HT1080 (cell line): ENCODE measurements around the gene CRTAP. TPM values are rescaled to one million over a fixed set of nuclear protein-coding genes. Genes with fewer than 3 reads are reported as not detected.
A peak's percentile ranks its signal among the peaks of the same experiment; 100 is the strongest.
"Not testable (repeated sequence)": the region's sequence is repeated elsewhere in the genome, so short reads cannot be mapped to it uniquely, and the experiment has no call there.

Experiments
- DNase-seq: peaks from one replicate; pipeline ENCODE4 v3.0.0-alpha.2; 2015; ENCODE audit warnings: low read depth
- small RNA-seq: library from RNA; depleted of rRNA; stranded (forward); fragments of <200 nt; gene quantifications from one replicate; pipeline ENCODE3, GENCODE V24; 2014
- total RNA-seq: library from RNA; depleted of rRNA; stranded (reverse); fragments of >200 nt; shearing (Covaris generic); gene quantifications from 2 replicates; pipeline ENCODE4 v1.2.3, GENCODE V29; 2014; rRNA removed

The CRTAP gene
- total RNA-seq, 1 experiment from 2014 or later: 376 TPM

- DNase-seq: no peak
Observed at GRCh38 chr3:33173103-33173502, 59.3 kb downstream of the CRTAP start.

- DNase-seq: no peak
Observed at GRCh38 chr3:33173672-33174071, 59.9 kb downstream of the CRTAP start.

GRCh38 chr3:33174095-33174494 lies 60.3 kb downstream of the CRTAP start:
- no peak for DNase-seq

GRCh38 chr3:33174711-33175414 lies 61.0 kb downstream of the CRTAP start:
- no peak for DNase-seq

GRCh38 chr3:33179132-33179531 lies 65.3 kb downstream of the CRTAP start:
- no peak for DNase-seq

- no peak for DNase-seq
Observed at GRCh38 chr3:33181229-33181628, 67.4 kb downstream of the CRTAP start.

GRCh38 chr3:33181641-33182040 lies 67.8 kb downstream of the CRTAP start:
- not testable (repeated sequence) for DNase-seq

- DNase-seq: no peak
Observed at GRCh38 chr3:33184863-33185262, 71.0 kb downstream of the CRTAP start.

GRCh38 chr3:33186524-33187367 lies 72.9 kb downstream of the CRTAP start:
- DNase-seq: peak; percentile 87

- peak; percentile 86 for DNase-seq
Observed at GRCh38 chr3:33187368-33187634, 73.5 kb downstream of the CRTAP start.

- DNase-seq: no peak
Observed at GRCh38 chr3:33194303-33194702, 80.5 kb downstream of the CRTAP start.

GRCh38 chr3:33196538-33196937 lies 82.7 kb downstream of the CRTAP start:
- no peak for DNase-seq

Small RNA genes within 50 kb of the gene (small RNA-seq; reads per million reads assigned to genes)
- gene AC123900.1 (not detected), gene RN7SL296P (not detected), gene SUMO2P10 (not detected)

Other genes with a start within 250 kb of the CRTAP start
- gene CCR4, start 162.4 kb upstream of the CRTAP start, total RNA-seq: not detected in 2 replicates
- gene GLB1, start 16.9 kb upstream of the CRTAP start, total RNA-seq: 46.4 and 56.5 TPM in 2 replicates
- 4.8 and 4.9 TPM in 2 replicates for gene TMPPE, start 16.9 kb upstream of the CRTAP start, total RNA-seq
- 12.0 and 18.2 TPM in 2 replicates for gene SUSD5, start 104.8 kb downstream of the CRTAP start, total RNA-seq
- 5.9 and 7.1 TPM in 2 replicates for gene FBXL2, start 163.4 kb downstream of the CRTAP start, total RNA-seq